ENCODE data around the gene U2SURP. TPM values are rescaled to one million over a fixed set of nuclear protein-coding genes. Genes with fewer than 3 reads are reported as not detected.

U2SURP gene
- total RNA-seq, 2 donors from 2014 or later: 65.4 to 68.2 TPM

DNA sequence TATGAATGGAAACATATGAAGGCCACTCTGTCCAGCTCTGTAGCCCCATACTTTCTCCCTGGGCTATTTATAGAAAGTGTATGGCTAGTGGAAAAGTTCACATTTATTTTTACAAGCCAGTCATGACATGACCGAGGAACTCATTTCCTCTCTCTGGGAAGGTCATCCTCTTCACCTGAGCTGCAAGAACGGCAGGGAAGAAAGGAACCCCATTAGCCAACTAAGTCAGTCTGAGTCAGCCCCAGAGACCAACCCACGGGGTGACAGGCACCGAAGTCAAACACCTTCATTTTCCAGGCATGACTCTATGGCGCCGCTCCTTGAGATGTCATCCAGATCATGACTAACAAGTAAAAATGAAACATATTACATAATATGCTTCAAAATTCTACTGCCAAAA, 42.7 kb upstream of the U2SURP start:
- Histone ChIP-seq H3K36me3 (replicated peaks in 1 of 2; ENCODE audit: insufficient read depth in 1 of 2, low read depth in 2 of 2) (no peaks in the 10 kb centered on the region), H3K9me3 (no peaks in the 10 kb centered on the region), H3K27me3 (peaks cover 0 to 5% of the 10 kb centered on the region in 2 donors), H3K4me1 (peaks cover 6% of the 10 kb centered on the region), H3K27ac (no peak overlapping the region), H3K4me3 (no peak overlapping the region)
- no peak for TF ChIP-seq CTCF (IDR thresholded peaks at IDR 0.05)
- TF ChIP-seq POLR2A (IDR thresholded peaks at IDR 0.05): no peak
- WGBS, 2 donors: 67 to 72% methylated on average over 6 of the region's 6 CpGs
- DNase-seq (no peak), ATAC-seq (no peak)
- intact Hi-C loops (cut with DNase I): no loop called here

DNA sequence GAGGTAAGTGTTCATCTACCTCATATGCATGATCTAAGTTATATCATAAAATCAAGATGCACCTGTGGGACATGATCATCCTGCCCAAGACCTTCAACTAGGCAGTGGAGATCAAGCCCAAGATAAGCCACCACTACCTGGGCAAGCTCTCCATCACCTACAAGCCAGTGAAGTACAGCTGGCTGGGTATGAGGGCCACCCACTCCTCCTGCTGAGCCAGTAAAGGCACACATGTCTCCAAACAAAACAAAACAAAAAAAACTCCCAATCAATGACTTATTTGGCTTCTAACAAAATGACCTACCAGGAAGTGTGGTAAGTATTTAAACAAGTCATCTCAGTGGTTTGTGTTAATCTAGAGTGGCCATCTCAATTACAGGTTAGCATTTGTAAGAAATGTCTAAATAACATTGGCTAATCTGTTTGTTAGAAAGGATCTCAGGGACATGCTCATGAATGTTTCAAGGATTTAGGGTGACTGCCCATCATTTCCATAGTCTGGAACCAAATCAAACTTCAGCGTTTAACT, 41.0 kb upstream of the U2SURP start:
- H3K9me3 ChIP-seq: no peaks in the 10 kb centered on the region
- H3K27me3 ChIP-seq: peaks cover 0 to 5% of the 10 kb centered on the region in 2 donors
- H3K4me1 ChIP-seq: peaks cover 13% of the 10 kb centered on the region
- no peaks in the 10 kb centered on the region for H3K36me3 ChIP-seq (replicated peaks in 1 of 2; ENCODE audit: insufficient read depth in 1 of 2, low read depth in 2 of 2)
- ATAC-seq (no peak), DNase-seq (no peak)
- H3K27ac ChIP-seq: no peak overlapping the region
- TF ChIP-seq POLR2A (IDR thresholded peaks at IDR 0.05) (no peak), CTCF (IDR thresholded peaks at IDR 0.05) (no peak)
- H3K4me3 ChIP-seq: no peak overlapping the region
- intact Hi-C loops (cut with DNase I): no loop called here
- 40 to 63% methylated on average over 1 of the region's 1 CpG for WGBS, 2 donors

DNA sequence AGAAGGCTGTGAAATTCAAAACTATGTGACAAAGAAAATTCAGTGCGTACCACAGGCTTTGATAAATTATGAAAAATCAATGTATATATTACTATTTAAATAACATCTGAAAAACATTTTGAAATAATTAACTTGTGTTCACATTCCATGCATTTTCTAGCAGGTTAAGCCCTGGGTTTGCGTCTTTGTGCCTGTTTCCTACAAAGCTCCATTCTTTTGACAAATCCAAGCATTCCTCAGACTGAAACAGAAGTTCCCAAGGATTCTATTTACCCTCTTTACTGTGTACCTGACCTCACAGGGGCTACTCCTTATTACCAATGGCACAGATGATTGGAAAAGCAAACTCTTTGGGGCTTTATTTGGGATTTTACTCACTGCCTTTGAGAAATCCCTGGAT, 39.8 kb upstream of the U2SURP start:
- no peaks in the 10 kb centered on the region for H3K9me3 ChIP-seq
- 34 to 36% methylated on average over 2 of the region's 2 CpGs for WGBS, 2 donors
- ATAC-seq (no peak), DNase-seq (no peak)
- intact Hi-C loops (cut with DNase I): no loop called here
- no peak overlapping the region for H3K4me3 ChIP-seq
- TF ChIP-seq POLR2A (IDR thresholded peaks at IDR 0.05) (no peak), CTCF (IDR thresholded peaks at IDR 0.05) (no peak)
- peaks cover 0 to 5% of the 10 kb centered on the region in 2 donors for H3K27me3 ChIP-seq
- H3K4me1 ChIP-seq: peaks cover 13% of the 10 kb centered on the region
- no peaks in the 10 kb centered on the region for H3K36me3 ChIP-seq (replicated peaks in 1 of 2; ENCODE audit: insufficient read depth in 1 of 2, low read depth in 2 of 2)
- no peak overlapping the region for H3K27ac ChIP-seq

DNA sequence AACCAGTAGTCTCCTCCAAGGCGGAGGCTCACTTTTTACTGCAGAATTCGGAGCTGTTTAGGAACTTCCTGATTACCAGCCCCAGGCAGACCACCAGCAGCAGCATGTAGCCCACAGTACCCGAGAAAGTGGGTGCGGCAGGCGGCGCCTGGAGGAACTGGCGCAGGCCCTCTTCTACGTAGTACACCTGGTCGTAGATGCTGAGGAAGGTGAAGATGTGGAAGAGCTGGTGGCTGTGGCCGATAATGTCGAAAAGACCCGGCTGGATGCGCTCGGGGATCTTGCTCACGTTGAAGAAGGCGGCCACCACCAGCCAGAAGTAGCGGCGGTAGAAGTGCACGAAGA, 39.2 kb upstream of the U2SURP start:
- no peak overlapping the region for H3K4me3 ChIP-seq
- 92 to 93% methylated on average over 19 of the region's 19 CpGs for WGBS, 2 donors
- no peak for ATAC-seq

More for the DNA sequence above, 39.2 kb upstream of the U2SURP start:
- peaks cover 0 to 5% of the 10 kb centered on the region in 2 donors for H3K27me3 ChIP-seq
- H3K9me3 ChIP-seq: no peaks in the 10 kb centered on the region
- H3K4me1 ChIP-seq: peaks cover 13% of the 10 kb centered on the region
- no peak for DNase-seq
- no peak for TF ChIP-seq CTCF (IDR thresholded peaks at IDR 0.05)
- no peak for TF ChIP-seq POLR2A (IDR thresholded peaks at IDR 0.05)
- intact Hi-C loops (cut with DNase I): no loop called here
- no peak overlapping the region for H3K27ac ChIP-seq
- H3K36me3 ChIP-seq (replicated peaks in 1 of 2; ENCODE audit: insufficient read depth in 1 of 2, low read depth in 2 of 2): no peaks in the 10 kb centered on the region

Measured in body of pancreas (tissue), 4 donors.